Measurements from ENCODE around the gene DNAH12. TPM values are rescaled to one million over a fixed set of nuclear protein-coding genes. Genes with fewer than 3 reads are reported as not detected.

The DNAH12 gene, protein sequence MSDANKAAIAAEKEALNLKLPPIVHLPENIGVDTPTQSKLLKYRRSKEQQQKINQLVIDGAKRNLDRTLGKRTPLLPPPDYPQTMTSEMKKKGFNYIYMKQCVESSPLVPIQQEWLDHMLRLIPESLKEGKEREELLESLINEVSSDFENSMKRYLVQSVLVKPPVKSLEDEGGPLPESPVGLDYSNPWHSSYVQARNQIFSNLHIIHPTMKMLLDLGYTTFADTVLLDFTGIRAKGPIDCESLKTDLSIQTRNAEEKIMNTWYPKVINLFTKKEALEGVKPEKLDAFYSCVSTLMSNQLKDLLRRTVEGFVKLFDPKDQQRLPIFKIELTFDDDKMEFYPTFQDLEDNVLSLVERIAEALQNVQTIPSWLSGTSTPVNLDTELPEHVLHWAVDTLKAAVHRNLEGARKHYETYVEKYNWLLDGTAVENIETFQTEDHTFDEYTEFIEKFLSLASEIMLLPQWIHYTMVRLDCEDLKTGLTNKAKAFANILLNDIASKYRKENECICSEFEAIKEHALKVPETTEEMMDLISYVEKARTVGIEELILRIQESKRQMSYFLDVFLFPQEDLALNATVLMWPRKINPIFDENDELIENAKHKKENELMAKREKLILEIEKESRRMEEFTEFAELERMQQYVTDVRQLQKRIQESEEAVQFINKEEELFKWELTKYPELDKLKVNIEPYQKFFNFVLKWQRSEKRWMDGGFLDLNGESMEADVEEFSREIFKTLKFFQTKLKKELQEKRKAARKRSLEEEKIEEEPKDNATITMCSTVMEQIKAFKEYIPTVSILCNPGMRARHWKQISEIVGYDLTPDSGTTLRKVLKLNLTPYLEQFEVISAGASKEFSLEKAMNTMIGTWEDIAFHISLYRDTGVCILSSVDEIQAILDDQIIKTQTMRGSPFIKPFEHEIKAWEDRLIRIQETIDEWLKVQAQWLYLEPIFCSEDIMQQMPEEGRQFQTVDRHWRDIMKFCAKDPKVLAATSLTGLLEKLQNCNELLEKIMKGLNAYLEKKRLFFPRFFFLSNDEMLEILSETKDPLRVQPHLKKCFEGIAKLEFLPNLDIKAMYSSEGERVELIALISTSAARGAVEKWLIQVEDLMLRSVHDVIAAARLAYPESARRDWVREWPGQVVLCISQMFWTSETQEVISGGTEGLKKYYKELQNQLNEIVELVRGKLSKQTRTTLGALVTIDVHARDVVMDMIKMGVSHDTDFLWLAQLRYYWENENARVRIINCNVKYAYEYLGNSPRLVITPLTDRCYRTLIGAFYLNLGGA (N-terminal part only)
- 0.02 TPM for total RNA-seq
- long read RNA-seq: 0 reads

DNA sequence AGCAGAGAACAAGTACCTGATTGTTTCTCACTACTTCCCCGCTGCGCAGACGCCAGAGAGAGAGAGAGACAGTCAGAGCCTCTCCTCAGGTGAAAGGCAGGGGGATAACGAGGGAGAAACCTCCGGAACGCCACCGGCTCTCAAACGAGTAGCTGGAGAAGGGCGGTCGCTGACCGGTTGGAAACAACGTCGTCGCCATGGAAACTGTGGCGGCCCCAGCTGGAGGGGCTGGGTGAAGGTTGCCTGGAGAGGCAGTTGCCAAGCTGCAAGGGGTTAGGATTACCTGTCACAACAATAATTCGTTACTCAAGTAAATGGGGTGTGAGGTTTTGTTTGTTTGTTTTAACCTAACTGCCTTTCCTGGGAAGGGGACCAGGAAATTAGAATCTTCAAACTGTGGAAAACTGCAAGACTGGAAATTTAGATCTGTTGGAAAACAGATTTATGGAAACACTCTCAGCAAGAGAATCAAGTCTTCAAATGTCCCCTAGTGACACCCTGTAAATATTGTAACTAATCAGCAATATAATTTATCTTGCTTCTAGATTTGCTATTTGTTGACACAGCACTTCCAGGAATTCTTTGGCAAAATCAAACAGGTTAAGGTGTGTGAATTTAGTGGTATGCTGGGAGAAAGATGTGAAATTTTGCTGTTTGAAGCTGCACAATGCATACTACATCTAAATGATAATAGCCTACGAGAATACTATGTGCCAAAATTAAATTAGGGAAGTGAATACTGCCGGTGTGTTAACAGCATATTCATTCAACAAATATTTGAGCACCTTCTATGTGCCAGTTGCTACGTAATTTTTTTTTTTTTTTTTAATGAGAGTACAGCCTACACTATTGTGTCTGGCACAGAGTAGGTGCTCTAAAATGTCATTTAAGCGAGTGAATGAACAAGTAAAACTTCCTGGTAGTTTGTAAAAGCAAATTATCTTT, at the start of gene DNAH12:
TSS of gene DNAH12 (minus strand) at position 164 of the 945 bp plus-strand sequence. CDS start 1,474 bp downstream, outside the sequence.
- DNase-seq: no peak
- intact Hi-C loops (cut with micrococcal nuclease): no loop called here
- peak; percentile 15 for ATAC-seq

DNA sequence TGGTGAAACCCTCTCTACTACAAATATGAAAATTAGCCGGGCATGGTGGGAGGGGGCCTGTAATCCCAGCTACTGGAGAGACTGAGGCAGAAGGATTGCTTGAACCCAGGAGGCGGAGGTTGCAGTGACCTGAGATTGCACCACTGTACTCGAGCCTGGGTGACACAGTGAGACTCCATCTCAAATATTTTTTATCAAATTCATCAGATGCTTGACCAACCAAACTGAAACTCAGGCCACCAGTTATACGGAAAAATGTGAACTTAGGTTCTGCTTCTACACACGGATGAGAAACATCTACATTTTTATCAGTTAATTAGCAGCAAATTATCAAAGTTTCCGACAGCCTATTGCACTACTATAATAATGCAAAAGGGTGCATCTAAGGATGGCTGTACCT, 48.2 kb upstream of the DNAH12 start:
- ATAC-seq (no peak), DNase-seq (no peak)
- intact Hi-C loops (cut with micrococcal nuclease): no loop called here

DNA sequence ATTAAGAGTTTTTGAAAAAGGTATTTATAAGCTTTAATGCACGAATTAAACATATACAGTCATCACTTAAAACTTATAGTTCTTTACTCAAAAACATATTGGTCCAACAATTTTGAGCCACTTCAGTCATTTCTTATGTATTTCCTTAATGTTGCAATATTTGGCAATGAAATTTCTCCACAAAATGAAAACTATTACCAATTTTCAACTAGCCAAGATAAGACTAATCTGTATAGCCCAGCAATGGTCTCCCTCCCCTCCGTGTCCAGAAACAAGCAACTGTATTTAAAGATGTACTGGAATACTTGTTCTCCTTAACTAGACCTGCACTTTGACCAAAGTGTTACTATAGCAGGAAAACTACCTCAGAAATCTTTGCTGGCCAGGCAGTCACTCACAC, 43.8 kb upstream of the DNAH12 start:
- intact Hi-C loops (cut with micrococcal nuclease): no loop called here
- no peak for ATAC-seq
- no peak for DNase-seq

DNA sequence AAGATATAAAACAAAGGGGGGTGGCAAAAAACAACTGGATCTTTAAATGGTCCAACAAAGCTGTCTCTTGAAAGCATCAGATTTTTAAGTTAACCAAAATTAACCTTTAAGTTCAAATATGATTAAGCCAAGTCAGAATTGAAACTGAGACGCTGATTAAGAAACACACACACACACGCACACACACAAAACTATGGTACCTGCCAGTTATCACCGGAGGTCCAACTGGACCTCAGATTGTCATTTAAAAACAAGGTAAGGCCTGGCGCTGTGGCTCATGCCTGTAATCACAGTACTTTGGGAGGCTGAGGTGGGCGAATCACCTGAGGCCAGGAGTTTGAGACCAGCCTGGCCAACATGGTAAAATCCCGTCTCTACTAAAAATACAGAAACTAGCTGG, 42.6 kb upstream of the DNAH12 start:
- ATAC-seq (no peak), DNase-seq (no peak)
- intact Hi-C loops (cut with micrococcal nuclease): no loop called here

DNA sequence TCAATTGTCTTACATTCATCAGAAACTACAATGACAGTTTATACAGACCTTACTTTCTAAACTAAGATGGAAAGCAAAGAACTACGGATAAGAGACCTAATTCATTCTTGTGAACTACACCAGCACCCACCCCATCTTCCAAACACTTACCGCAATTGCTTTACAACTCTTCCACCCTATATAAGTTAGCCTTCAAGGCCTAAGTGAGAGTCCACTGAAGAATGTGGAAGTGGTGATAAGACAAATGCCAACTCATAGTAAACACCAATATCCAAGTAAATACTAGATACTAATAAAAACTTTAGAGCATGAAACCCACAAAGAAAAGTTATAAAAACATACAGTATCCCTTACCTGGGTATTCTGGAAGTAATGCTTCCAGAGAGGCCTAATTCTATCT, 39.4 kb upstream of the DNAH12 start:
- intact Hi-C loops (cut with micrococcal nuclease): no loop called here
- ATAC-seq (no peak), DNase-seq (no peak)

DNA sequence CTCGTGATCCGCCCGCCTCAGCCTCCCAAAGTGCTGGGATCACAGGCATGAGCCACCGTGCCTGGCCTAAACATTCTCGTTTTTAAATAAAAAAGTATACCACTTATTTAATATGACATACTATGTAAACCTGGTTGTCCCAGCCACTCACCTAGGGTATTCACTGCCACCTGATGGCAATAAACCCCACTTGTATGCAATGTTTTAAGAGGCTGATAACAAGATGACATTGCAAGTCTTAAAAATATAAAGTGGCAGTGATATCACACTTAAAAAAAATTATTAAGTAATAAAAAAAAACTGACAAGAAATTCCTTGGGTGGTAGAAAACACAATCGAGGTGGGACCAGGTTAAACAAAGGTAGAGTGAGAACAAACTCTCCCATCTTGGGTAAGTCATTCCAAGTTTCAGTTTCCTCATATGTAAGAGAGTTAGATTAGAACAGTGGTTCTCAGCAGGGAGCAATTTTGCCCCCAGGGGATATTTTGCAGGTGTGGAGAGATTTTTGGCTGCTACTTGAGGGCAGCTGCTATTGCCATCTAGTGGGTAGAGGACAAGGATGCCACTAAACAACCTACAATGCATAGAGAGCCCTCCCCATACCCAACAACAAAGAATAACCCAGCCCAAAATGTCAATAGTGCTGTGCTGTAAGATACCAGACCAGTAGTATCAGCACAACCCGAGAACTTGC, 38.5 kb upstream of the DNAH12 start:
- intact Hi-C loops (cut with micrococcal nuclease): no loop called here
- ATAC-seq (peak; percentile 43), DNase-seq (no peak)

DNA sequence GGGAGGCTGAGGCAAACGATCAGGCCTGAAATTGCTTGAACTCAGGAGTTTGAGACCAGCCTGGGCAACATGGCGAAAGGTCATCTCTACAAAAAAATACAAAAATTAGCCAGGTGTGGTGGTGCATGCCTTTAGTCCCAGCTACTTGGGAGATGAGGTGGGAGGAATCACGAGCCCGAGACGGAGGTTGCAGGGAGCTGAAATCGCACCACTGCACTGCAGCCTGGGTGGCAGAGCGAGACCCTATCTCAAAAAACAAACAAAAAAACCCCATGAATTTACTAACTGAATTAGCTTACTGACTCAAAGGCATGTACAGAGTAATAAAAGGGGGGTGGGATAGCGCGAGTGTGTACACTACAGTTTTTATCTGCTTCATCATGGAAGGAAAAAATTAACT, 33.7 kb upstream of the DNAH12 start:
- intact Hi-C loops (cut with micrococcal nuclease): no loop called here
- no peak for DNase-seq

DNA sequence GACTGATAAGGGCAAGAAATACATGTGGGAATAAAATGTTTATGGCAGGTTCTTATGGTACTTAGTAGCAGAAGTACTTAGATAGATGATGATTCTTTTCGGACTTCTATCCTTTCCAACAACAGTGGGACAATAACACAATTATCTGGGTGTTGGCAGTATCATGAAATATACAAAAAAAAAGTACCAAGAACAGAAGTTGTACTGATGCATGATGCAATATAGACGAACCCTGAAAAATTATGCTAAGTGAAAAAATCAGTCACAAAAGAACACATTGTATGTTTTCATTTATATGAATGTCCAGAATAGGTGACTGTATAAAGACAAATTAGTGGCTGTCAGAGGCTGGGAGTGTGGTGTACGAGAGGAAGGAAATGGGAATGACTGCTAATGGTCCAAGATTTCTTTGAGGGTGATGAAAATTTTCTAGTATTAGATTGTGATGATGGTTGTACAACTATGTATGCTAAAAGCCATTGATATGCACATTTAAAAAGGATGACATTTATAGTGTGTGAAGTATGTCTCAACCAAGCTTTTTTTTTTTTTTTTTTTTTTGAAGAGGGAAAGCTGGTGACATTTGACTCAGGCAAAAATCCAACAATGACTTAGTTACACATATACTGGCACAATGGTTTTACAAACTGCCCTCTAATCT, 32.0 kb upstream of the DNAH12 start:
- intact Hi-C loops (cut with micrococcal nuclease): no loop called here
- DNase-seq: no peak
- peak; percentile 28 for ATAC-seq

More for the DNA sequence above, 33.7 kb upstream of the DNAH12 start:
- no peak for ATAC-seq

DNA sequence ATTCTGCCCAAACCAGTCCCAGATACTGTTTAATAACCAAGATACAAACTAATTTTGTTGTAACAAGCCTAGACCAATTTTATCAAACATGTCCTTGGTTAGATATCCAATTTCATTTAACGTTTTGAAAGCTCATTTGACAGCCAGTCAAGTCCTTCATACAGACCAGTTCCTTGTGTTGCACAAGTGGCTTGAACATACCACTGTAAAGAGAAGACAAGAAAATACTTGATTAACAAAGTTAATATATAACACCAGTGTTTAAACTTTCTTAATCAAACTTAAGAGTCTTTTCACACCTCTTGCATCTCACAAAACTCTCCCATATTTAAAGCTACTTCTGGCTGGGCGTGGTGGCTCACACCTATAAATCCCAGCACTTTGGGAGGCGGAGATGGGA, 28.0 kb upstream of the DNAH12 start:
- intact Hi-C loops (cut with micrococcal nuclease): no loop called here
- DNase-seq (no peak), ATAC-seq (no peak)

DNA sequence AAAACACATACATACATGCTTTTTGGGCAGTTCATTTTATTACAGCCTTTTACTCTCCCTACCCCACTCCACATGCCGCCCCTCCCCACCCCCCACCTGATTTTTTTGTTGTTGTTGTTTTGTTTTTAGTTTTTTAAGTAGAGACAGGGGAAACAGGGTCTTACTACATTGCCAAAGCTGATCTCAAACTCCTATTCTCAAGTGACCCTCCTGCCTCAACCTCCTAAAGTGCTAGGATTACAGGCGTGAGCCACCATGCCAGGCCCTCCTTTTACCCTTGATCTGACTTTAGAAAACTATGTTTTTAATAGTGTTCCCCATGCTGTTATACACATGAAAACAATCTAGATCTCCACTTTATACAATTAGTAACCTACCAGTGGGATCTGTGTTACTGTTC, 26.7 kb upstream of the DNAH12 start:
- DNase-seq (no peak), ATAC-seq (no peak)
- intact Hi-C loops (cut with micrococcal nuclease): no loop called here

DNA sequence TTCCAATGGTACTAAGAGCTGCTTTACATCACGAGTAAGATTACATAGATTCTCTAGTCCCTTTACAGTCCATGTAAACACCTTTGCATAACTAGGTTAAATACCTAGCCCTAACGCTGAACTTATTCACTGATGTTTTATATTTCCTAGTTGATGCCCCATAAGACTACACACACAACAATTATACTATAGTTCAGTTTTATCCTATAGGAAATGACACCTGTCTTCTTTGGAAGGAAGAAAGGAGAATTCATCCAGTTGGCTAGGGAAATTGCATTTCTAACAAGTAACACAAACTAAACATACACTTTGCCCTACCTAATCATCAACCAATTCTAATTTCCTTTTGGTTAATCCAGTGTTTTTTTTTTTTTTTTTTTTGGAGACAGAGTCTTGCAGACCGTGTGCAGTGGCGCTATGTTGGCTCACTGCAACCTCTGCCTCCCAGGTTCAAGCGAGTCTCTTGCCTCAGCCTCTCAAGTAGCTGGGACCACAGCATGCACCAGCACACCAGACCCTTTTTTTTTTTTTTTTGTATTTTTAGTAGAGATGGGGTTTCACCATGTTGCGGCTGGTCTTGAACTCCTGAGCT, 25.8 kb upstream of the DNAH12 start:
- intact Hi-C loops (cut with micrococcal nuclease): no loop called here
- ATAC-seq (no peak), DNase-seq (no peak)

DNA sequence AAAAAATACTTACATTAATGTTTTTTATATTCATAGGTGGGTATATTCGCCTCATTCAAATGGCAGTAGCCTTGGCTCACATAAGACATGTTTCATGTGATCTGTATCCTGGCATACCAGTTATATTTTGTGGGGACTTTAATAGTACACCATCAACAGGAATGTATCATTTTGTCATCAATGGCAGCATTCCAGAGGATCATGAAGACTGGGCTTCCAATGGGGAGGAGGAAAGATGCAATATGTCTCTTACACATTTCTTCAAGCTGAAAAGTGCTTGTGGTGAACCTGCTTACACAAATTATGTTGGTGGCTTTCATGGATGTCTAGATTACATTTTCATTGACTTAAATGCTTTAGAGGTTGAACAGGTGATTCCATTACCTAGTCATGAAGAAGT, 15.4 kb upstream of the DNAH12 start:
- intact Hi-C loops (cut with micrococcal nuclease): no loop called here
- ATAC-seq (no peak), DNase-seq (no peak)

DNA sequence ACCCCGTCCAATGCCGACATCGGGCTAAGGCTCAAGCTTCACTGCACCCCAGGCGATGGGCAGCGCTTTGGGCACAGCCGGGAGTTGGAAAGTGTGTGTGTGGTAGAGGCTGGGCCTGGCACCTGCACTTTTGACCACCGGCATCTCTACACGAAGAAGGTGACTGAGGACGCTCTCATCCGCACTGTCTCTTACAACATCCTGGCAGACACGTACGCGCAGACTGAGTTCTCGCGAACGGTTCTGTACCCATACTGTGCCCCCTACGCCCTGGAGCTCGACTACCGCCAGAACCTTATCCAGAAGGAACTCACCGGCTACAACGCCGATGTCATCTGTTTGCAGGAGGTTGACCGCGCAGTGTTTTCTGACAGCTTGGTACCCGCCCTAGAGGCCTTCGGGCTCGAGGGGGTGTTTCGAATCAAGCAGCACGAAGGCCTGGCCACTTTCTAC, 13.0 kb upstream of the DNAH12 start:
- ATAC-seq (peak; percentile 1), DNase-seq (no peak)
- intact Hi-C loops (cut with micrococcal nuclease): no loop called here

DNA sequence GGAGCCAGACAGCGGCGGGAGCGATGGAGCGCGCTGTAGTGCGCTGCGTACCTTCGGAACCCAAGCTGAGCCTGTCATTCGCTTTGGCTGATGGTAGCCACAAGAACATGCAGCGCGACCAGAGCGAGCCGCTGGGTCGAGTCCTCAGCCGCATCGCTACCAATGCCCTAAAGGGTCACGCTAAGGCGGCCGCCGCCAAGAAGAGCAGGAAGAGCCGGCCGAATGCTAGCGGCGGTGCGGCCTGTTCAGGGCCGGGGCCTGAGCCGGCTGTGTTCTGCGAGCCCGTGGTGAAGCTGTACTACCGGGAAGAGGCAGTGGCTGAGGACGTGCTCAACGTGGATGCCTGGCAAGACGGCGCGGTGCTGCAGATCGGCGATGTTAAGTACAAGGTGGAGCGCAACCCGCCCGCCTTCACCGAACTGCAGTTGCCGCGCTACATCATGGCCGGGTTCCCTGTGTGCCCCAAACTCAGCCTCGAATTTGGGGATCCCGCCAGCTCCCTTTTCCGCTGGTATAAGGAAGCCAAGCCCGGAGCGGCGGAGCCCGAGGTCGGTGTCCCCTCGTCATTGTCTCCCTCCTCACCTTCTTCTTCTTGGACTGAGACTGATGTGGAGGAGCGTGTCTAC, 12.4 kb upstream of the DNAH12 start:
- peak; percentile 46 for DNase-seq
- ATAC-seq: peak; percentile 53
- intact Hi-C loops (cut with micrococcal nuclease): no loop called here

DNA sequence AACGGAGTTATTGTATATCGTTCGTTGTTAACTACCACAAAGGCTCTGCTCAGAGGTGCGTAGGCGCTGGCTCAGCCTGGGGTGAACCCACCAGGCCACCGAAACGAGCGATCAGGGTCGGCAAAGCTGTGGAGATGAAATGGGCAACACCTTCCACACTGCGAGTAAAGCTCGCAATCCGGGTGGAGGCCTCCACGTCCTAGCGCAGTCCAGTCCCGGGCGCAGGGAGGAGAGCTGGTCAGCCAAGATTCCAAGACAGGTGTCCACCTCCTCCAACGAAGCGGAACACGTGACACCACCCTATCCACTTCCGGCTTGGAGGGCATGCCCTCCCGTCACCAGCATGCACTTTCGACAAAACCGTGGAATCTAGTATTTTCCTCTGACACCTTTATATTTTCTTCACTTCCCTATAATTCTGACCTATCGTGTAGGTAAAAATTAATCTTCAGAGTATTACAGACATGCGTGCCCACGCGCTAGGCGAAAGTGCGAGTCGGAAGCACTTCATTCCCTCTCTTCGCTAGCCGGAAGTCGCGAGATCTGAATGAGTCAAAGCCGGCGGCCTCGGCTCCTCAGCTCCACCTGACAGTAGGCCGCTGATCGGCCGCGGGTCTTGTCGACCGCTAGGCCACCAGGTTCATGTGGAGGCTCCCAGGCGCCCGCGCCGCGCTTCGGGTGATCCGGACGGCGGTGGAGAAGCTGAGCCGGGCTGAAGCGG, 11.8 kb upstream of the DNAH12 start, which contains the start of gene PDE12:
TSS of gene PDE12 (plus strand) at position 537 of the 721 bp plus-strand sequence. CDS start at position 643, 106 bp downstream.
- ATAC-seq (peak; percentile 95), DNase-seq (peak; percentile 88)
- intact Hi-C loops (cut with micrococcal nuclease): no loop called here

DNA sequence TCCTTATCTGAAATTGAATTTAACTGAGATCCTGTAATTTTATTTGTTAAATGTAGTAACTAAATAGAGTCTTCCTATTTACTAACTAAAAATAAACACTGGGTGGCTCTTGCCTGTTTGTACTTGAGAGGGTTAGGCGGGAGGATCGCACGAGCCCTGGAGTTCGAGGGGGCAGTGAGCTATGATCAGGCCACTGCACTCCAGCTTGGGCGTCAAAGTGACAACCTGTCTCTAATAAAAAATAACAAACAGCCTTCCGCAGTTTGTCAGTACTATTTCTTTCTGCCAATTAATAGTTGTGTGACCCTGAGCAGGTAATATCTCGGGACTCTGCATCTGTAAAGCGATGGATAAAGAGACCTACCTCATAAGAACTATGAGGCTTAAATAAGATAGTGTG, 11.2 kb upstream of the DNAH12 start:
- ATAC-seq: peak; percentile 30
- no peak for DNase-seq
- intact Hi-C loops (cut with micrococcal nuclease): no loop called here

Data from left ventricle myocardium superior (tissue), 1 donor.